Skin of body (tissue), 2 donors: Measurements from ENCODE around the gene TMEM255B. TPM values are rescaled to one million over a fixed set of nuclear protein-coding genes. Genes with fewer than 3 reads are reported as not detected.
A peak's percentile ranks its signal among the peaks of the same experiment; 100 is the strongest.
"Not testable (repeated sequence)": the region's sequence is repeated elsewhere in the genome, so short reads cannot be mapped to it uniquely, and the experiment has no call there.

Source experiments
- DNase-seq: peaks from one replicate; lab custom pipeline; 2025; lab: John Stamatoyannopoulos, UW
- total RNA-seq: library from RNA; depleted of rRNA; stranded (reverse); fragments of >200 nt; gene quantifications from one replicate; pipeline ENCODE4 v1.2.3, GENCODE V29; 2014

Gene TMEM255B
- total RNA-seq, 1 donor from 2014 or later = 1.7 TPM

- no peak for DNase-seq
Observed at GRCh38 chr13:113815151-113816058, 56.4 kb downstream of the TMEM255B start.

GRCh38 chr13:113816254-113816929 is 57.4 kb downstream of the TMEM255B start:
- DNase-seq = no peak

- DNase-seq = peak; percentile 70
Observed at GRCh38 chr13:113816946-113817859, 58.2 kb downstream of the TMEM255B start.

GRCh38 chr13:113817860-113818691 is 59.0 kb downstream of the TMEM255B start:
- DNase-seq = no peak

GRCh38 chr13:113818700-113819295 is 59.8 kb downstream of the TMEM255B start:
- DNase-seq = no peak

GRCh38 chr13:113819341-113819730 is 60.3 kb downstream of the TMEM255B start:
- no peak for DNase-seq

- DNase-seq = peak; percentile 7
Observed at GRCh38 chr13:113819731-113820715, 61.0 kb downstream of the TMEM255B start.

GRCh38 chr13:113820813-113821651 is 62.0 kb downstream of the TMEM255B start:
- peak; percentile 76 for DNase-seq

GRCh38 chr13:113821847-113822246 is 62.8 kb downstream of the TMEM255B start:
- no peak for DNase-seq

- no peak for DNase-seq
Observed at GRCh38 chr13:113822266-113822665, 63.2 kb downstream of the TMEM255B start.

- DNase-seq = no peak
Observed at GRCh38 chr13:113822956-113823744, 64.1 kb downstream of the TMEM255B start.

GRCh38 chr13:113823771-113824170 is 64.7 kb downstream of the TMEM255B start:
- DNase-seq = no peak

GRCh38 chr13:113825841-113826240 is 66.8 kb downstream of the TMEM255B start:
- no peak for DNase-seq

GRCh38 chr13:113826446-113826845 is 67.4 kb downstream of the TMEM255B start:
- not testable (repeated sequence) for DNase-seq

- DNase-seq = no peak
Observed at GRCh38 chr13:113827021-113827420, 68.0 kb downstream of the TMEM255B start.

GRCh38 chr13:113828282-113828825 is 69.3 kb downstream of the TMEM255B start:
- no peak for DNase-seq

- DNase-seq = not testable (repeated sequence)
Observed at GRCh38 chr13:113830426-113830950, 71.5 kb downstream of the TMEM255B start.
